Neuronal stem cell (in vitro differentiated cells): ENCODE results near the gene RC3H1.
"Not testable (repeated sequence)": the region's sequence is repeated elsewhere in the genome, so short reads cannot be mapped to it uniquely, and the experiment has no call there.

Experiments
- DNase-seq: peaks from one replicate; pipeline ENCODE4 v3.0.0-alpha.2; 2013; ENCODE audit warnings: low spot score
- H2AFZ ChIP-seq: one replicate; pipeline ENCODE4 v1.6.1; 2013; ENCODE audit warnings: mild to moderate bottlenecking, low read length, inconsistent platforms
- H2AK5ac ChIP-seq: 2 replicates; pipeline ENCODE4 v1.6.1; 2013; ENCODE audit warnings: low read depth, mild to moderate bottlenecking, inconsistent platforms, low read length, moderate library complexity, mixed read lengths
- H2BK120ac ChIP-seq: 2 replicates; pipeline ENCODE4 v1.6.1; 2013; ENCODE audit warnings: low read depth, mild to moderate bottlenecking, inconsistent platforms, low read length, moderate library complexity, mixed read lengths
- H2BK12ac ChIP-seq: one replicate; pipeline ENCODE4 v1.6.1; 2013; ENCODE audit warnings: low read length, inconsistent platforms
- H2BK15ac ChIP-seq: 2 replicates; pipeline ENCODE4 v1.6.1; 2013; ENCODE audit warnings: mild to moderate bottlenecking, low read length, inconsistent platforms, mixed read lengths
- H2BK5ac ChIP-seq: one replicate; pipeline ENCODE4 v1.6.1; 2013; ENCODE audit warnings: inconsistent platforms, mild to moderate bottlenecking, low read length, moderate library complexity
- H3K14ac ChIP-seq: one replicate; pipeline ENCODE4 v1.6.1; 2013; ENCODE audit warnings: low read length, inconsistent platforms
- H3K18ac ChIP-seq: 2 replicates; pipeline ENCODE4 v1.6.1; 2013; ENCODE audit warnings: low read length, inconsistent platforms
- H3K23ac ChIP-seq: 2 replicates; pipeline ENCODE4 v1.6.1; 2013; ENCODE audit warnings: low read depth, mild to moderate bottlenecking, mixed read lengths, low read length, inconsistent platforms; ENCODE audit not compliant: poor library complexity
- H3K27ac ChIP-seq: replicated peaks from 3 replicates; pipeline ENCODE4 v1.5.1; 2013; ENCODE audit warnings: low read length, inconsistent platforms
- H3K27me3 ChIP-seq, 3 experiments: 2 replicates each; pipeline ENCODE4 v1.6.1; 2013; ENCODE audit warnings: low read length in 3 of 3, mild to moderate bottlenecking in 2 of 3, inconsistent platforms in 1 of 3, low read depth in 1 of 3, mixed read lengths in 1 of 3, moderate library complexity in 1 of 3; ENCODE audit not compliant: control insufficient read depth in 3 of 3, insufficient read depth in 3 of 3
- H3K36me3 ChIP-seq, 2 donors: replicated peaks in 1 of 2; 2 replicates each; pipeline ENCODE4 v1.6.1; 2013; ENCODE audit warnings: low read length in 2 of 2; ENCODE audit not compliant: control insufficient read depth in 2 of 2, insufficient read depth in 2 of 2
- H3K4ac ChIP-seq: 2 replicates; pipeline ENCODE4 v1.6.1; 2013; ENCODE audit warnings: inconsistent platforms, mild to moderate bottlenecking, low read length, moderate library complexity
- H3K4me1 ChIP-seq, 2 donors: 1 replicate in 1 of 2; 2 replicates in 1 of 2; pipeline ENCODE4 v1.6.1; 2013; ENCODE audit warnings: low read length in 2 of 2, low read depth in 1 of 2; ENCODE audit not compliant: control insufficient read depth in 2 of 2, insufficient read depth in 1 of 2
- H3K4me2 ChIP-seq: one replicate; pipeline ENCODE4 v1.6.1; 2013; ENCODE audit warnings: mild to moderate bottlenecking, low read length, inconsistent platforms; ENCODE audit not compliant: insufficient read depth, poor library complexity, severe bottlenecking
- H3K4me3 ChIP-seq, 2 donors: 2 replicates each; pipeline ENCODE4 v1.5.1; 2013; ENCODE audit warnings: low read length in 2 of 2, mild to moderate bottlenecking in 2 of 2, inconsistent platforms in 1 of 2, moderate library complexity in 1 of 2
- H3K79me1 ChIP-seq: one replicate; pipeline ENCODE4 v1.6.1; 2013; ENCODE audit warnings: low read depth, mild to moderate bottlenecking, inconsistent platforms, low read length, moderate library complexity
- H3K9ac ChIP-seq: one replicate; pipeline ENCODE4 v1.6.1; 2013; ENCODE audit warnings: mild to moderate bottlenecking, low read depth, low read length, inconsistent platforms; ENCODE audit not compliant: poor library complexity
- H3K9me3 ChIP-seq, 2 donors: replicated peaks in 1 of 2; 2 replicates each; pipeline versions ENCODE3 to v1.6.1; 2013; ENCODE audit warnings: low read length in 2 of 2, mild to moderate bottlenecking in 2 of 2, inconsistent platforms in 1 of 2, low read depth in 1 of 2, mixed read lengths in 1 of 2, moderate library complexity in 1 of 2; ENCODE audit not compliant: control insufficient read depth in 2 of 2, insufficient read depth in 1 of 2
- H4K8ac ChIP-seq: one replicate; pipeline ENCODE4 v1.6.1; 2013; ENCODE audit warnings: low read depth, mild to moderate bottlenecking, inconsistent platforms, low read length, moderate library complexity
- H4K91ac ChIP-seq: one replicate; pipeline ENCODE4 v1.6.1; 2013; ENCODE audit warnings: low read length, low read depth, mild to moderate bottlenecking, inconsistent platforms; ENCODE audit not compliant: poor library complexity
- WGBS, 2 donors: extraction: QIAGEN DNeasy Blood & Tissue Kit; methylation state at CpG; one replicate each; pipeline ENCODE4 v1.1.7; 2013; ENCODE audit warnings: missing lambda C conversion rate in 2 of 2, mixed read lengths in 1 of 2; ENCODE audit not compliant: insufficient read length in 2 of 2, insufficient replicate concordance in 1 of 2; ENCODE audit errors: extremely low coverage in 2 of 2; 5-methylcytosine and 5-hydroxymethylcytosine counted together

The RC3H1 gene

GRCh38 chr1:174044418-174045222 lies 22.5 kb upstream of the RC3H1 start:
- Histone ChIP-seq H2AK5ac (no peak overlapping the region), H4K91ac (no peak overlapping the region), H3K9ac (no peak overlapping the region), H2AFZ (no peak overlapping the region), H3K23ac (no peak overlapping the region), H3K27me3 (no peaks in the 10 kb centered on the region), H2BK120ac (no peak overlapping the region), H2BK5ac (no peak overlapping the region), H2BK12ac (no peak overlapping the region), H3K9me3 (peaks cover 0 to 3% of the 10 kb centered on the region in 2 donors), H4K8ac (no peak overlapping the region), H3K18ac (no peak overlapping the region), H3K79me1 (no peaks in the 10 kb centered on the region), H3K27ac (no peak overlapping the region), H3K4me3 (no peak overlapping the region), H3K4me1 (no peaks in the 10 kb centered on the region), H3K14ac (no peak overlapping the region), H3K36me3 (no peaks in the 10 kb centered on the region), H3K4ac (no peak overlapping the region), H2BK15ac (no peak overlapping the region), H3K4me2 (no peak overlapping the region)
- WGBS, 2 donors = no CpG with 5 or more reads among the region's 4 CpGs
- DNase-seq = no peak

DNA sequence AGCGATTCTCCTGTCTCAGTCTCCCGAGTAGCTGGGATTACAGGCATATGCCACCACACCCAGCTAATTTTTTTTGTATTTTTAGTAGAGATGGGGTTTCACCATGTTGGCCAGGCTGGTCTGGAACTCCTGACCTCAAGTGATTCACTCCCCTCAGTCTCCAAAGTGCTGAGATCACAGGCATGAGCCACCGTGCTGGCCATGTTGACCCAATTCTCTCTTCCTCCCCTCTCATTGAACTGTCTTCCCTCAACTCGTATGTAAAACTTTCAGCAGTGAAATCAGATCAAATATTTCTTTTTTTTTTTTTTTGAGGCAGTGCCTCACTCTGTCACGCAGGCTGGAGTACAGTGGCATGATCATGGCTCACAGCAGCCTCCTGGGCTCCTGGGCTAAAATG lies 20.4 kb upstream of the RC3H1 start:
- H2BK5ac ChIP-seq, H3K9me3 ChIP-seq, H2BK12ac ChIP-seq, H3K18ac ChIP-seq, H2BK15ac ChIP-seq, H4K91ac ChIP-seq, H2AFZ ChIP-seq, H3K27ac ChIP-seq, H3K36me3 ChIP-seq, H3K4ac ChIP-seq, H3K14ac ChIP-seq, H3K9ac ChIP-seq, H3K4me1 ChIP-seq, H3K27me3 ChIP-seq, H3K23ac ChIP-seq, H3K4me2 ChIP-seq, H4K8ac ChIP-seq, H2AK5ac ChIP-seq, H2BK120ac ChIP-seq, DNase-seq, H3K4me3 ChIP-seq, H3K79me1 ChIP-seq: not testable (repeated sequence)
- no CpG with 5 or more reads among the region's 5 CpGs for WGBS, 2 donors

- Histone ChIP-seq H3K4me1 (no peaks in the 10 kb centered on the region), H4K91ac (no peak overlapping the region), H4K8ac (no peak overlapping the region), H3K9me3 (no peaks in the 10 kb centered on the region), H3K4me2 (no peak overlapping the region), H3K4ac (no peak overlapping the region), H3K14ac (no peak overlapping the region), H3K23ac (no peak overlapping the region), H2BK15ac (no peak overlapping the region), H2AK5ac (no peak overlapping the region), H2BK5ac (no peak overlapping the region), H2BK12ac (no peak overlapping the region), H2AFZ (no peak overlapping the region), H3K79me1 (no peaks in the 10 kb centered on the region), H3K4me3 (no peak overlapping the region), H2BK120ac (no peak overlapping the region), H3K36me3 (no peaks in the 10 kb centered on the region), H3K27me3 (peaks cover 0 to 5% (median 0%) of the 10 kb centered on the region in 3 experiments), H3K18ac (no peak overlapping the region), H3K27ac (no peak overlapping the region), H3K9ac (no peak overlapping the region)
- WGBS, 2 donors = no CpG with 5 or more reads among the region's 1 CpG
- DNase-seq = no peak
These were observed 19.2 kb upstream of the RC3H1 start for GRCh38 chr1:174041369-174041768.

- Histone ChIP-seq H3K27ac (no peak overlapping the region), H2BK120ac (no peak overlapping the region), H3K4me1 (no peaks in the 10 kb centered on the region), H3K36me3 (no peaks in the 10 kb centered on the region), H4K8ac (no peak overlapping the region), H2AK5ac (no peak overlapping the region), H3K23ac (no peak overlapping the region), H2BK5ac (no peak overlapping the region), H2BK12ac (no peak overlapping the region), H3K4ac (no peak overlapping the region), H3K79me1 (no peaks in the 10 kb centered on the region), H2AFZ (no peak overlapping the region), H2BK15ac (no peak overlapping the region), H3K18ac (no peak overlapping the region), H4K91ac (no peak overlapping the region), H3K9me3 (no peaks in the 10 kb centered on the region), H3K4me2 (no peak overlapping the region), H3K4me3 (no peak overlapping the region), H3K9ac (no peak overlapping the region), H3K27me3 (peaks cover 0 to 5% (median 0%) of the 10 kb centered on the region in 3 experiments), H3K14ac (no peak overlapping the region)
- no CpG with 5 or more reads among the region's 2 CpGs for WGBS, 2 donors
- DNase-seq = no peak
These were observed 18.2 kb upstream of the RC3H1 start for GRCh38 chr1:174040387-174040786.
